Sigmoid colon (tissue), 7 donors: ENCODE results near the gene PRKAB2. TPM values are rescaled to one million over a fixed set of nuclear protein-coding genes. Genes with fewer than 3 reads are reported as not detected.

Experiments
- DNase-seq: peaks from one replicate; pipeline ENCODE4 v3.0.0-alpha.2; 2019
- H3K27ac ChIP-seq, 4 donors: fragments of 200-600 bp; sonication (generic); one replicate each; pipeline ENCODE4 v1.5.1; 2016 to 2019; ENCODE audit warnings: mild to moderate bottlenecking in 1 of 4
- H3K27me3 ChIP-seq, 3 donors: fragments of 200-600 bp; sonication (generic); one replicate each; pipeline ENCODE4 v1.5.1; 2019; ENCODE audit warnings: mild to moderate bottlenecking in 1 of 3
- H3K36me3 ChIP-seq, 4 donors: fragments of 200-600 bp; sonication (generic); one replicate each; pipeline ENCODE4 v1.5.1; 2016 to 2019
- H3K4me1 ChIP-seq, 4 donors: fragments of 200-600 bp; sonication (generic); one replicate each; pipeline ENCODE4 v1.5.1; 2017 to 2019
- H3K4me3 ChIP-seq, 4 donors: fragments of 200-600 bp; sonication (generic); one replicate each; pipeline ENCODE4 v1.5.1; 2017 to 2019; ENCODE audit warnings: mild to moderate bottlenecking in 2 of 4, moderate library complexity in 1 of 4
- H3K9me3 ChIP-seq, 4 donors: fragments of 200-600 bp in 3 of 4; sonication (generic) in 3 of 4; one replicate each; pipeline versions ENCODE4 v1.5.1 to v1.6.1; 2013 to 2019
- CTCF ChIP-seq, 4 experiments: fragments of 450-650 bp in 3 of 4; fragments of 200-600 bp in 1 of 4; IDR thresholded peaks; one replicate each; pipeline ENCODE4 v1.5.1; 2016 to 2019; ENCODE audit warnings: antibody characterized with exemption in 4 of 4, mild to moderate bottlenecking in 3 of 4, moderate library complexity in 2 of 4
- EP300 ChIP-seq, 4 donors: sonication (generic); formaldehyde crosslinking; IDR thresholded peaks; one replicate each; pipeline ENCODE4 v1.6.1; 2017; ENCODE audit warnings: antibody characterized with exemption in 4 of 4
- POLR2A ChIP-seq, 2 donors: fragments of 450-650 bp; IDR thresholded peaks; one replicate each; pipeline ENCODE4 v1.6.1; 2016; ENCODE audit warnings: antibody characterized with exemption in 2 of 2, mild to moderate bottlenecking in 2 of 2, moderate library complexity in 2 of 2
- POLR2AphosphoS5 ChIP-seq, 4 donors: sonication (generic); formaldehyde crosslinking; IDR thresholded peaks; one replicate each; pipeline ENCODE4 v1.6.1; 2017; ENCODE audit warnings: antibody characterized with exemption in 4 of 4
- WGBS, 2 donors: extraction: QIAGEN DNeasy Blood & Tissue Kit; methylation state at CpG; one replicate each; pipeline ENCODE4 v1.1.7; 2013; 5-methylcytosine and 5-hydroxymethylcytosine counted together
- intact Hi-C: fragments of 100-400 bp; cut with DNase I; formaldehyde crosslinking; loops from one replicate; pipeline ENCODE4 v1.15.1; 2023
- polyA plus RNA-seq, 3 donors: library from polyadenylated mRNA; stranded (reverse); fragments of 200-250 nt; gene quantifications; one replicate each; pipeline ENCODE4 v1.2.3, GENCODE V29; 2013
- total RNA-seq, 4 donors: library from RNA; depleted of rRNA; stranded (reverse); fragments of >200 nt; gene quantifications; one replicate each; pipeline ENCODE4 v1.1.0, GENCODE V29; 2016
- donor health status: healthy with polysubstance abuse.
- donor health status: Bipolar disorder and iron deficiency.
- donor health status: healthy.

PRKAB2 gene
- total RNA-seq, result 10 to 100 TPM; 33.5 to 40.3 (median 38.5) TPM
- polyA plus RNA-seq, result 1 to 10 TPM; 5.4 to 6.9 (median 6.7) TPM

- Histone ChIP-seq H3K36me3 (peaks cover 0 to 4% (median 0%) of the 10 kb centered on the region in 4 donors), H3K27ac (peak within 1 kb of the TSS; percentile 91 to 96 (median 95)), H3K9me3 (no peaks in the 10 kb centered on the region), H3K4me1 (peaks cover 0 to 51% (median 36%) of the 10 kb centered on the region in 4 donors), H3K27me3 (no peaks in the 10 kb centered on the region), H3K4me3 (peak within 1 kb of the TSS; percentile 71 to 97 (median 76))
- peak; percentile 80 for TF ChIP-seq POLR2A (IDR thresholded peaks at IDR 0.05)
- peak; percentile 88 to 95 (median 92) for TF ChIP-seq POLR2AphosphoS5 (IDR thresholded peaks at IDR 0.05)
- TF ChIP-seq EP300 (IDR thresholded peaks at IDR 0.05), result peak in 1 of 4 donors; percentile 42
- TF ChIP-seq CTCF (IDR thresholded peaks at IDR 0.05), result peak; percentile 75 to 89 (median 81)
- intact Hi-C loops, result loop anchor here (1.0 kb wide), 2 partner anchors 53 to 70 kb away; partner anchors contain the start of genes CHD1L and FMO5
- peak; percentile 98 for DNase-seq
- WGBS, 2 donors, result 0 to 1% methylated on average over 72 of the region's 72 CpGs
Measured at GRCh38 chr1:147172168-147173016, at the start of gene PRKAB2. Gene PRKAB2, minus strand, starts transcription at chr1:147172470. Its CDS starts 326 bp downstream, at chr1:147172144.

GRCh38 chr1:147218606-147219005 lies 46.3 kb upstream of the PRKAB2 start:
- H3K4me3 ChIP-seq, result no peak overlapping the region
- no peak overlapping the region for H3K27ac ChIP-seq
- no peaks in the 10 kb centered on the region for H3K36me3 ChIP-seq
- WGBS, 2 donors, result 59 to 63% methylated on average over 3 of the region's 3 CpGs
- H3K27me3 ChIP-seq, result no peaks in the 10 kb centered on the region
- intact Hi-C loops, result no loop called here
- H3K4me1 ChIP-seq, result peaks cover 0 to 15% (median 5%) of the 10 kb centered on the region in 4 donors
- H3K9me3 ChIP-seq, result no peaks in the 10 kb centered on the region
- TF ChIP-seq CTCF (IDR thresholded peaks at IDR 0.05) (no peak), POLR2A (IDR thresholded peaks at IDR 0.05) (no peak), EP300 (IDR thresholded peaks at IDR 0.05) (no peak), POLR2AphosphoS5 (IDR thresholded peaks at IDR 0.05) (no peak)
- DNase-seq, result no peak

GRCh38 chr1:147217141-147217540 lies 44.9 kb upstream of the PRKAB2 start:
- H3K36me3 ChIP-seq, result no peaks in the 10 kb centered on the region
- no peak overlapping the region for H3K27ac ChIP-seq
- TF ChIP-seq EP300 (IDR thresholded peaks at IDR 0.05) (no peak), POLR2AphosphoS5 (IDR thresholded peaks at IDR 0.05) (no peak), CTCF (IDR thresholded peaks at IDR 0.05) (no peak), POLR2A (IDR thresholded peaks at IDR 0.05) (no peak)
- H3K4me1 ChIP-seq, result peaks cover 0 to 15% (median 5%) of the 10 kb centered on the region in 4 donors
- intact Hi-C loops, result no loop called here
- no peak for DNase-seq
- H3K27me3 ChIP-seq, result no peaks in the 10 kb centered on the region
- no peaks in the 10 kb centered on the region for H3K9me3 ChIP-seq
- H3K4me3 ChIP-seq, result no peak overlapping the region
- WGBS, 2 donors, result 93 to 98% methylated on average over 7 of the region's 7 CpGs

GRCh38 chr1:147216124-147216523 lies 43.9 kb upstream of the PRKAB2 start:
- H3K36me3 ChIP-seq, result peaks cover 0 to 4% (median 0%) of the 10 kb centered on the region in 4 donors
- no peak overlapping the region for H3K27ac ChIP-seq
- intact Hi-C loops, result no loop called here
- 56 to 60% methylated on average over 3 of the region's 3 CpGs for WGBS, 2 donors
- DNase-seq, result no peak
- no peak for TF ChIP-seq CTCF (IDR thresholded peaks at IDR 0.05)
- no peak for TF ChIP-seq EP300 (IDR thresholded peaks at IDR 0.05)
- TF ChIP-seq POLR2AphosphoS5 (IDR thresholded peaks at IDR 0.05), result no peak
- no peak for TF ChIP-seq POLR2A (IDR thresholded peaks at IDR 0.05)
- no peaks in the 10 kb centered on the region for H3K9me3 ChIP-seq
- peaks cover 0 to 15% (median 5%) of the 10 kb centered on the region in 4 donors for H3K4me1 ChIP-seq
- H3K27me3 ChIP-seq, result no peaks in the 10 kb centered on the region
- no peak overlapping the region for H3K4me3 ChIP-seq
